HepG2 (cell line): Measurements from ENCODE around the gene KANK4.

Source experiments
- MTA1 ChIP-seq: sonication (generic); formaldehyde crosslinking; IDR thresholded peaks from 2 replicates; pipeline ENCODE4 v1.4.0; 2020; ENCODE audit warnings: missing genetic modification reagents, mild to moderate bottlenecking, borderline replicate concordance
- NR2F1 ChIP-seq, 2 experiments: fragments of 450-650 bp in 1 of 2; formaldehyde crosslinking in 1 of 2; IDR thresholded peaks; 2 replicates each; pipeline versions ENCODE4 v1.5.0 to v1.6.1; 2016 to 2020; ENCODE audit warnings: mild to moderate bottlenecking in 1 of 2, missing compliant biosample characterization in 1 of 2, missing genetic modification reagents in 1 of 2, moderate library complexity in 1 of 2
- PHB2 ChIP-seq: fragments of 450-650 bp; IDR thresholded peaks from 2 replicates; pipeline ENCODE4 v1.6.1; 2018; ENCODE audit not compliant: partially characterized antibody
- REPIN1 ChIP-seq: sonication (generic); formaldehyde crosslinking; IDR thresholded peaks from 2 replicates; pipeline ENCODE4 v1.8.0; 2022; ENCODE audit warnings: missing genetic modification reagents, low read depth, mild to moderate bottlenecking, borderline replicate concordance
- SIN3A ChIP-seq: IDR thresholded peaks from 2 replicates; pipeline ENCODE4 v1.6.1; 2011; ENCODE audit warnings: low read depth, mild to moderate bottlenecking, control low read depth, low read length, borderline replicate concordance
- ZBTB49 ChIP-seq: sonication (generic); formaldehyde crosslinking; IDR thresholded peaks from 2 replicates; pipeline ENCODE4 v1.4.0; 2020; ENCODE audit warnings: missing genetic modification reagents, borderline replicate concordance
- ZNF333 ChIP-seq: sonication (generic); formaldehyde crosslinking; IDR thresholded peaks from 2 replicates; pipeline ENCODE4 v1.4.0; 2020; ENCODE audit warnings: mild to moderate bottlenecking, missing genetic modification reagents, borderline replicate concordance

DNA sequence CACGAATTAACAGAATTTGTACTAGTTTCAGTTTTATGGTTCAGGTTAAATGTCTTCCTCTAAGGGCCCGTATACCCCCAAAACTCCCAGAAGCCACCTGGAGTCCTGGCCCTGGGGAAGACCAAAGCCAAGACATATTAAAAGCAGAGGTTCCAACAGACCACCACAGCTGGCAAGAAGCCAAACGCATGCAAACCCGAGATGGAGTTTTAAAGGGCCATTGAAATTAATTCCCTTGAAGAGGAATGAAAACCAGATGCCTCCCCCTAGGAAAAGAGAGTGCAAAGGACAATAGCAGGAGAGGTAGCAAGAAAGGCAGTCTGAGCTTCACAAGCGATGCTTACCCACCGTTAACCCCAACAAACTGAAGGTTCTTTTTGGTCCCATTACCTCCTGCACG is 48.1 kb downstream of the KANK4 start:
- TF ChIP-seq MTA1 (CRISPR knock-in tag) (no peak), ZBTB49 (no peak), NR2F1 (CRISPR knock-in tag; IDR thresholded peaks at IDR 0.05) (no peak), PHB2 (no peak), ZNF333 (CRISPR knock-in tag) (no peak), SIN3A (no peak), REPIN1 (CRISPR knock-in tag) (no peak)
